C4-2B (cell line): ENCODE results near the gene EFNB2.

Experiments
- H3K27ac ChIP-seq: fragments of 450-650 bp; 2 replicates; pipeline ENCODE4 v1.5.1; 2017
- ZFX ChIP-seq: fragments of 450-650 bp; IDR thresholded peaks from 2 replicates; pipeline ENCODE4 v1.6.1; 2017
- TF ChIP-seq, protein P1 (sequence below): fragments of 450-650 bp; conservative IDR thresholded peaks from 2 replicates; pipeline ENCODE4 v1.5.1; 2017; ENCODE audit warnings: mild to moderate bottlenecking

The EFNB2 gene

GRCh38 chr13:106486287-106486686 is 49.2 kb downstream of the EFNB2 start:
- H3K27ac ChIP-seq = no peak overlapping the region
- TF ChIP-seq, protein P1, sequence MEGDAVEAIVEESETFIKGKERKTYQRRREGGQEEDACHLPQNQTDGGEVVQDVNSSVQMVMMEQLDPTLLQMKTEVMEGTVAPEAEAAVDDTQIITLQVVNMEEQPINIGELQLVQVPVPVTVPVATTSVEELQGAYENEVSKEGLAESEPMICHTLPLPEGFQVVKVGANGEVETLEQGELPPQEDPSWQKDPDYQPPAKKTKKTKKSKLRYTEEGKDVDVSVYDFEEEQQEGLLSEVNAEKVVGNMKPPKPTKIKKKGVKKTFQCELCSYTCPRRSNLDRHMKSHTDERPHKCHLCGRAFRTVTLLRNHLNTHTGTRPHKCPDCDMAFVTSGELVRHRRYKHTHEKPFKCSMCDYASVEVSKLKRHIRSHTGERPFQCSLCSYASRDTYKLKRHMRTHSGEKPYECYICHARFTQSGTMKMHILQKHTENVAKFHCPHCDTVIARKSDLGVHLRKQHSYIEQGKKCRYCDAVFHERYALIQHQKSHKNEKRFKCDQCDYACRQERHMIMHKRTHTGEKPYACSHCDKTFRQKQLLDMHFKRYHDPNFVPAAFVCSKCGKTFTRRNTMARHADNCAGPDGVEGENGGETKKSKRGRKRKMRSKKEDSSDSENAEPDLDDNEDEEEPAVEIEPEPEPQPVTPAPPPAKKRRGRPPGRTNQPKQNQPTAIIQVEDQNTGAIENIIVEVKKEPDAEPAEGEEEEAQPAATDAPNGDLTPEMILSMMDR = no peak
- TF ChIP-seq ZFX = no peak

- no peak overlapping the region for H3K27ac ChIP-seq
- TF ChIP-seq, protein P1 = no peak
- no peak for TF ChIP-seq ZFX
Observed at GRCh38 chr13:106484537-106485193, 50.8 kb downstream of the EFNB2 start.

- TF ChIP-seq ZFX = no peak
- TF ChIP-seq, protein P1 = no peak
- H3K27ac ChIP-seq = no peak overlapping the region
Observed at GRCh38 chr13:106484084-106484483, 51.4 kb downstream of the EFNB2 start.

GRCh38 chr13:106481919-106482318 is 53.5 kb downstream of the EFNB2 start:
- H3K27ac ChIP-seq = no peak overlapping the region
- no peak for TF ChIP-seq ZFX
- TF ChIP-seq, protein P1 = no peak

DNA sequence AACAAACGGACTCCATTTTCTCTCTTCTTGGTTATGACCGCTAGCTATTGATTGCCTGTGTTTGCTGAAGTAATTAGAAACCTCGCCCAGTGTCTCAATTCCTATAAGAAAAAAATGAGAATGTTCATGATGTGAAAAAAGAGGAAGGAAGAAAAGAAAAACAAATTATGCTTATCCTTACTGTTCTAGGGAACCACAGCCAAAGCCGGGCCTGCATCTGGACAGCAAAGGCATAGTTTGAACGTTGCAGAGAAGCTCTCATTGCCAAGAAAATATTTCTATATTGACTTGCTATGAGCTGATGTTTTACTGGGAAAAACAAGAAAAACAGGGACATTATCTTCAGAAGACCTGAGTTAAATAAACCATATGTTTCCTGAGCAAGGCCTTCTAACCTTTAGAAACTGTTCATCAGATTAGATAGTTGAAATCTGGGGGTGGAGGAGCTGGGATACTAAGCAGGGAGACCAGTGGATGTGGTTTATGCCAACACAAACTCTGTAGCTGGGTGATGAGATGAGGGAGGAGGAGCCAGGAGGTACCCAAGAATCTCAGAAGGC is 55.0 kb downstream of the EFNB2 start:
- TF ChIP-seq, protein P1 = no peak
- TF ChIP-seq ZFX = no peak
- H3K27ac ChIP-seq = no peak overlapping the region

DNA sequence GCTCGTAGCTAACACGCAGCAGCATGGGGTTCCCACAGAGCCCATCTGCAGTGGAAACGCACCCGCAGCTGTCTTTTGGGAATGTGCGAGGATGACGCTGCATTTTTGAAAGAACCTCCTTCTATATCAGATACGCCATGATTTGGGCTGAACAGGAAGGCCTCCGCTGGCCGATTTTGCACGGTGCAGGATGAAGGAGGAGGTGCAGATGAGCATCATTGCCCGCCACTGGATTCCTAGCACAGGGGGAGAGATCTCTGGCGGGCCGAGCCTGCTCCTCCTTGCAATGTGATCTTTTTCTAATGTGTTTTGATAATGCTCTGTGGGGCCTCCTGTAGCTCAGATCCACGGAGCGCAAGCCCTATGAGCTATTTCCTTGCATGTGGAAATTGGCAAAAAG is 55.5 kb downstream of the EFNB2 start:
- no peak for TF ChIP-seq ZFX
- TF ChIP-seq, protein P1 = no peak
- no peak overlapping the region for H3K27ac ChIP-seq

DNA sequence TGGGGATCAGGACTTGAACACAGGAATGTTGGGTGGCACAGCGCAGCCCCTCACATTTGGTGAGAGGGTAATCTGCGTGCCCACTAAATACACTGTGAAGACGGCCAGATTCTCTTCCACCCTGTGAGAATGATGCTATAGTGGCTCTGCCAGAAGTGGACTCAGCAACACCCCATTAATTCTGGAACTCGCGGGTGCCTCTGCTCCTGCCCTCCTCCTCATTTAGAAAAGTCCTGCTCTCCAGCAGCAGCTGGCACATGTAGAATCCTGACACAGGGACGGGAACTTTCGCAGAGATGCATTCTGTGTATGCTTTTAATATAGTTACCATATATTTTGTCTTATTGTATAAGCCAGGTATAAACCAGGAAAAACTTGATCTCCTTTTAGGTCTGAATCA is 57.3 kb downstream of the EFNB2 start:
- TF ChIP-seq, protein P1 = no peak
- no peak for TF ChIP-seq ZFX
- no peak overlapping the region for H3K27ac ChIP-seq
